NCI-H2107 (cell line): ENCODE data around the gene LTO1.

Experiments
- DNase-seq: peaks from one replicate; lab custom pipeline; 2025; lab: John Stamatoyannopoulos, UW

LTO1 gene

DNA sequence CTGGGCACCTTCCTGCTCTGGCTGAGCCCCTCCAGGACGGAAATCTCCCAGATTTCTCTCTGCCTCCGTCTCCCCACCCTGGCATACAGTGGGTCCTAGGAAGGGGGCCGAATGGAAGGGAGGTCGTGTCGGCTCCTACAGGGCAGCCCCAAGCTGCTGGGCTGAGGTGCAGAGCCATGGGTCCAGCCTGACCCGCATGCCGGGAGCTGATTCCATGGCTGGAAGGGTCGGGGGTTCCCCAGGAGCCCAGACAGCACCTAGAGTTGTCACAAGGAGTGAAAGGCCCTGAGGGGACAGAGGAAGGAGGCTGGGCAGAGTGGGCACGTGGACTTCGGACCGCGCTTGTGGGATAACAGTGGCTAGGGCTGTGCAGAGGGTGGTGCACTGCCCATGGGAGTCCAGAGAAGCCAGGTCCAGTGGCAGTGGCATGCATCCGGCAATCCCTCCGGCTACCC, 17.7 kb downstream of the LTO1 start:
- no peak for DNase-seq

DNA sequence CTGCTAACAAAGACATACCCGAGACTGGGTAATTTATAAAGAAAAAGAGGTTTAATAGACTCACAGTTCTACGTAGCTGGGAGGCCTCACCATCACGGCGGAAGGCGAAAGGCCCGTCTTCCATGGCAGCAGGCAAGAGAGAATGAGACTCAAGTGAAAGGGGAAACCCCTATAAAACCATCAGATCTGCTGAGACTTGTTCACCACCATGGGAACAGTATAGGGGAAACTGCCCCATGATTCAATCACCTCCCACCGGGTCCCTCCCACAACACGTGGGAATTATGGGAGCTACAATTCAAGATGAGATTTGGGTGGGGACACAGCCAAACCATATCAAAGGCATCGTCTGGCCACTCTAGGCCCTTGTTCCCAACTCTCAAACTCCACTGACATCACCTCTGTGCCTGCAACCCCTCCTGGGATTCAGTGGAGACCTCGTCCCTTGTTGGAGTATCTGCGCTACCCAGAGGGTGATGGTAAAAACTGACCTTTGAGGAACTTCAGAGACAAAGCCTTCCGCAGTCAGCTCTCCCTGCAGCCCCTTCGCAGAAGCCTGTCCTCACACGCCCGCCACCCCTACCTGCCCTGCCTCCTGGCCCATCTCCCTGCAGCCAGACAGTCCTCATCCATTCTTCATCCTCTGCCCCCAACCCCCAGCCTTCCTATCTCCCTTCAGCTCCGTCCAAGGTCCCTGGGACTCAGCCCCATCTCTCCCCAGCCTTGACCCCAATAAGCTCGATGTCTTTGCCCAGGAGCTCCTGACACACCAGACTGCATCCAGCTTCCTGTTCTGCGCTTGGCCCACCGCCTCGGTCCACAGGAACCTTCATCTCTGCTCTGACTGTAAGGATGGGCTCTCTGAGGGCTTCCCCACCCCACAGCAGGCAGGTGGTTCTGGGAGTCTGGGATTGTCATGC, 18.4 kb downstream of the LTO1 start:
- DNase-seq = no peak

DNA sequence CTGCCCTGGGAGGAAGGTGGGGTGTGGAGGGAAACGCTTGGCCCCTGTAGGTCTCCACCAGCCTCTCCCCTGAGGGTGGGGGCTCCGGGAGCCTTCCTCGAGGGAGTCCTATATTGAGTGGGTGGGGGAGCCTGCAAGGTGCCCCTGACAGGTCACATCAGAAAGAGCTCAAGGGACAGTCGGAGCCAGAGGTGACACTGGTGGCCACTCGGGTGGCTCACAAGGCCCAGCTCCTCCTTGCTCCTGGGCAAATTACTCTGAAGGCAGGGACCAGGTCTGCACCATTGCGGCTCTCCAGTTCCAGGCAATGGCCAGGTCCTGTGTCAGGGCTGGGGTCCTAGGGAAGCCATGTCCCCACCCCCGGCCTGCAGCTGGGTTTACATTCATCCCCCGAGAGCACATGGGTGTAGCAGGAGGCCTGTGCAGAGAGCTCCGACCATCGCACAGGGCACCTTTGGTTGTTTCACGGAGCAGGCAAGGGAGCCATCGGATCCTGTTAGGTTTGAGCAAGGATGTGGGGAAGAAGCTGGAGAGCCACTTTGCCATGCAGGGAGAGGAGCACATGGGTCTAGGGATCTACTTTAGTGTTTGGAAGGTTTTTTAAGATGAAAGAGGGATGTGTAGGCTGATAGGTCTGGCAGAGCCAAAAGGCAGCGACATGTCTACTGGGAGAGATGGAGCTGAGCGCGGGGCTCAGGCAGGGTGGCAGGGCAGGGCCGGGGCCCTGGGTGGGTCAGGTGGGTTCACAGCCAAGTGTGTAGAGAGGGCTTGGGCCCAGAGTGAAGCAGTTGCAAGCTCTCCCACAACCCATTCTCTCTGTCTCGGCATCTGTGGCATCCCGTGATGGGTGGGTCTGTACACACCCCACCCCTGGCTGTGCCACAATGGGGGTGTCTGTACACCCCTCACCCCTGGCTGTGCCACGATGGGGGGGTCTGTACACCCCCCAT, 19.4 kb downstream of the LTO1 start:
- DNase-seq = no peak

DNA sequence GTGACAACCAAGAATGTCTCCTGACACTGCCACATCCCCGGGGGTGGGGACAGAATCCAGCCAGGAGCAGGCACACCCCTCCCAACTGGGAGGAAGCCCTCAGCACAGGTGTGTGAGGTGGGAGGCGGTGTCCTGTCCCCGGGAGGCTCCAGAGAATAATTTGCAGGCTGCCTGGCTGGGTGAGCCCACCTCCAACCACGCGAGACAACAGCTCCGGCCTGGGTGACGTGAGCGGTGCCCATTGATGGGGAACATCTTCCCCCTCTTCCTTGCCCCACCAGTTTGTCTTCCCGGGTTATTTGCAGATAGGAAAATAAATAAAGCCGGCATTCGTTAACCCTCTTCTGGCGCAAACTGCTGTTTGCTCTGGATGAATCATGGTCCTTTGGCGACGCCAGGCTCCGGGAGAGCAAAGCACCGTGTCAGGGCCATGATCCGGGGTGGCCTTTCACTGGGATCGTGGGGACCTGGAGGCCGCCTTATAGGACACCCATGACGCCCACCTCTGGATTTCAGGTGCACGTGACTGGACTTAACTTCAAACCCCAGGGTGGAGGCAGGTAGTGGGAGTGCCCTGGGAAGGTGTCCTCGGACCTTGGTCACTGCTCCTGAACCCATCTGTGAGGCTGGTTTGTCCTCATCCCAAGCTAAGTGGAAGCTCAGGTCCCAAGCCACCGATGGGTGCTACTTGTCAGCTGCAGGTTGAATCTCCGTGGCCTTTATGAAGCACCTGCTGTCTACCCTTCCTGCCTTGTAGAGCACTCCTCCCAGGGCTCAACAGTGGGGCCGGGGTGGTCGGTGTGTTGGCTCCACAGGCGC, 20.3 kb downstream of the LTO1 start:
- DNase-seq = no peak

DNA sequence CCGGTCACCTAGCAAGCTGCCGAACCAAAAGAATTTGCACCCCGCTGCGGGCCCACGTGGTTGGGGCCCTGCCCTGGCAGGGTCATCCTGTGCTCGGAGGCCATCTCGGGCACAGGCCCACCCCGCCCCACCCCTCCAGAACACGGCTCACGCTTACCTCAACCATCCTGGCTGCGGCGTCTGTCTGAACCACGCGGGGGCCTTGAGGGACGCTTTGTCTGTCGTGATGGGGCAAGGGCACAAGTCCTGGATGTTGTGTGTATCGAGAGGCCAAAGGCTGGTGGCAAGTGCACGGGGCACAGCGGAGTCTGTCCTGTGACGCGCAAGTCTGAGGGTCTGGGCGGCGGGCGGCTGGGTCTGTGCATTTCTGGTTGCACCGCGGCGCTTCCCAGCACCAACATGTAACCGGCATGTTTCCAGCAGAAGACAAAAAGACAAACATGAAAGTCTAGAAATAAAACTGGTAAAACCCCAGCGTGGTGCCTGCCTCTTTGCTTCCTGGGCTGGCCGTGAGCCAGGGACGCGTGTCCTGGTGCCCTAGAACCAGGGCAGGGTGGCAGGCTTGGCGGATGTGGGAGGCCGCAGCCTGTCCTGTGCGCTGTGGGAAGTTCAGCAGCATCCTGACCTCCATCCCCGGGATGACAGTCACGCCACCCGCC, 21.0 kb downstream of the LTO1 start:
- DNase-seq = no peak

DNA sequence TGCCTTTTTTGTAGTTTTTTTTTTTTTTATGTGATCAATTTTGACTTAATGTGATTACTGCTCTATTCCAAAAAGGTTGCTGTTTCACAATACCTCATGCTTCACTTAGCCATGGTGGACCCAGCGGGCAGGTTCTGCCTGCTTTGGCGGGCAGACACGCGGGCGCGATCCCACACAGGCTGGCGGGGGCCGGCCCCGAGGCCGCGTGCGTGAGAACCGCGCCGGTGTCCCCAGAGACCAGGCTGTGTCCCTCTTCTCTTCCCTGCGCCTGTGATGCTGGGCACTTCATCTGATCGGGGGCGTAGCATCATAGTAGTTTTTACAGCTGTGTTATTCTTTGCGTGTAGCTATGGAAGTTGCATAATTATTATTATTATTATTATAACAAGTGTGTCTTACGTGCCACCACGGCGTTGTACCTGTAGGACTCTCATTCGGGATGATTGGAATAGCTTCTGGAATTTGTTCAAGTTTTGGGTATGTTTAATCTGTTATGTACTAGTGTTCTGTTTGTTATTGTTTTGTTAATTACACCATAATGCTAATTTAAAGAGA, 21.7 kb downstream of the LTO1 start:
- no peak for DNase-seq

DNA sequence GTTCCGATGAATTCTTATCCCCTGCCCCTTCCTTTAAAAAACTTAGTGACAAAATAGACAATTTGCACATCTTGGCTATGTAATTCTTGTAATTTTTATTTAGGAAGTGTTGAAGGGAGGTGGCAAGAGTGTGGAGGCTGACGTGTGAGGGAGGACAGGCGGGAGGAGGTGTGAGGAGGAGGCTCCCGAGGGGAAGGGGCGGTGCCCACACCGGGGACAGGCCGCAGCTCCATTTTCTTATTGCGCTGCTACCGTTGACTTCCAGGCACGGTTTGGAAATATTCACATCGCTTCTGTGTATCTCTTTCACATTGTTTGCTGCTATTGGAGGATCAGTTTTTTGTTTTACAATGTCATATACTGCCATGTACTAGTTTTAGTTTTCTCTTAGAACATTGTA, 22.2 kb downstream of the LTO1 start:
- DNase-seq = no peak

DNA sequence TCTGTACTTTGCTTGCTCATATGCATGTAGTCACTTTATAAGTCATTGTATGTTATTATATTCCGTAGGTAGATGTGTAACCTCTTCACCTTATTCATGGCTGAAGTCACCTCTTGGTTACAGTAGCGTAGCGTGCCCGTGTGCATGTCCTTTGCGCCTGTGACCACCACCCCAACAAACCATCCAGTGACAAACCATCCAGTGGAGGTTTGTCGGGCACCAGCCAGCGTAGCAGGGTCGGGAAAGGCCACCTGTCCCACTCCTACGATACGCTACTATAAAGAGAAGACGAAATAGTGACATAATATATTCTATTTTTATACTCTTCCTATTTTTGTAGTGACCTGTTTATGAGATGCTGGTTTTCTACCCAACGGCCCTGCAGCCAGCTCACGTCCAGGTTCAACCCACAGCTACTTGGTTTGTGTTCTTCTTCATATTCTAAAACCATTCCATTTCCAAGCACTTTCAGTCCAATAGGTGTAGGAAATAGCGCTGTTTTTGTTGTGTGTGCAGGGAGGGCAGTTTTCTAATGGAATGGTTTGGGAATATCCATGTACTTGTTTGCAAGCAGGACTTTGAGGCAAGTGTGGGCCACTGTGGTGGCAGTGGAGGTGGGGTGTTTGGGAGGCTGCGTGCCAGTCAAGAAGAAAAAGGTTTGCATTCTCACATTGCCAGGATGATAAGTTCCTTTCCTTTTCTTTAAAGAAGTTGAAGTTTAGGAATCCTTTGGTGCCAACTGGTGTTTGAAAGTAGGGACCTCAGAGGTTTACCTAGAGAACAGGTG, 23.1 kb downstream of the LTO1 start:
- DNase-seq = no peak

DNA sequence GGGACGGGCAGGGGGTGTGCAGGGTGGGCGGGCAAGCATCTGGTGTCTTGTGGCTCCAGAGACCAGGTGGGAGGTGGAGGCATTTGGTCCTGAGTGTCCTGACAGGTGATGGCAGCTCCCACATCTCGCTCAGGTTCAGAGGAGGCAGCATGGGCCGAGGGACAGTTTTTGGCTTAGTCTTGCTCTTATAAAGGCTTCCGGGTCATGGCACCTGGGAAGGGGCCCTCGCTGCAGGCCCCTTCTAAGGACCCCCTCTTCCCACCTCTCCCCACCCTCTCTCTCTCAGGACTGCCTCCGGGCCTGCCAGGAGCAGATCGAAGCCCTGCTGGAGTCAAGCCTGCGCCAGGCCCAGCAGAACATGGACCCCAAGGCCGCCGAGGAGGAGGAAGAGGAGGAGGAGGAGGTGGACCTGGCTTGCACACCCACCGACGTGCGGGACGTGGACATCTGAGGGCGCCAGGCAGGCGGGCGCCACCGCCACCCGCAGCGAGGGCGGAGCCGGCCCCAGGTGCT, 24.3 kb downstream of the LTO1 start:
- DNase-seq = no peak

DNA sequence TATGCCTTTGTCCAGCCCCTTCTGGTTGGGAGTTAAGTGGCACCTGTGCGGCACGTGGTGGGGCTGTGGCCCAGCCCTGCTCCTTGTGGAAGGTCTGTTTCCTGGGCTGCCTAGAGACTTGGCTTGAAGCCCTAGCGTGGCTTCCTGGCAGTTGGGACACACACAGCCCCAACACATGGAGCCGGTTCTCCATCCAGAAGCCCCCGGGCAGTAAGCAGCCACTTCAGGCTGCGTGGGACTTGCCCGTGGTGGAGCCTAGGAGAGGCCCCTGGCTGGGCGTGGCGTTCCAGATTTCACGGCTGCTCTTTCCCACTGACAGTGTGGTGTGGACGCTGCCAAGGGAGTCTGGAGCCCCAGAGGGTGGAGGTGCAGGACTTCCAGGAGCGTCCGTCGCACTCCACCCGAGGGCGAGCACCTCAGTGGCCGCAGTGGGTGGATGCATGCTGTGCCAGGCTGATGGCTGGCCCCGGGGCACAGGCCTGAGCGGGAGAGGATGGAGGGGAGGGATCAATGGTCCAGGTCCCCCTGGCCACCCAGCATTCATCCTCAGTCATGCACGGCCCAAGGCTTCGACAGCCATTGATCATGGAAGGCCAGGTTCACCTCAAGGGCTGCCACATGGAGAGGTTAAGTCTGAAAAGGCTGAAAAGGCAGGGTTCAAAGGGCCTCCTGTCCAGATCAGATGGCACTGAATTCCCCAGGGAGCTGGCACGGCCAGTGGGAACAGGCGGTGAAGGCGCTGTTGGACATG, 24.9 kb downstream of the LTO1 start:
- DNase-seq = no peak

DNA sequence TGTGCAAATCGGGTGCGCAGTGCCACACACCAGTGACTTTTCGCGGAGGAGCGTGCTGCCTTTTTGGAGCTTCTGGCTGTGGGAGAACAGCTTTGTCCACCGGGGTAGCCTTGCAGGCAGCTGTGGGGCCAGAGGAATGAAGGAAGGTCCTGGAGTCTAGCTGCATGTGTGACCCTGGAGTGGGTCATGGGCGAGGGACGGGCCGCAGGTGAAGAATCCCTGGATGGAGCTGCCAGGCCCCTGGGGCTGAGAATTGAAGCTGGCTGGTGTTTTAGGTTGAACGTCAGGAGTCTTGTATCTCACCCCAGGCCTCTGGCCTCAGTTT, 25.6 kb downstream of the LTO1 start:
- DNase-seq = no peak

DNA sequence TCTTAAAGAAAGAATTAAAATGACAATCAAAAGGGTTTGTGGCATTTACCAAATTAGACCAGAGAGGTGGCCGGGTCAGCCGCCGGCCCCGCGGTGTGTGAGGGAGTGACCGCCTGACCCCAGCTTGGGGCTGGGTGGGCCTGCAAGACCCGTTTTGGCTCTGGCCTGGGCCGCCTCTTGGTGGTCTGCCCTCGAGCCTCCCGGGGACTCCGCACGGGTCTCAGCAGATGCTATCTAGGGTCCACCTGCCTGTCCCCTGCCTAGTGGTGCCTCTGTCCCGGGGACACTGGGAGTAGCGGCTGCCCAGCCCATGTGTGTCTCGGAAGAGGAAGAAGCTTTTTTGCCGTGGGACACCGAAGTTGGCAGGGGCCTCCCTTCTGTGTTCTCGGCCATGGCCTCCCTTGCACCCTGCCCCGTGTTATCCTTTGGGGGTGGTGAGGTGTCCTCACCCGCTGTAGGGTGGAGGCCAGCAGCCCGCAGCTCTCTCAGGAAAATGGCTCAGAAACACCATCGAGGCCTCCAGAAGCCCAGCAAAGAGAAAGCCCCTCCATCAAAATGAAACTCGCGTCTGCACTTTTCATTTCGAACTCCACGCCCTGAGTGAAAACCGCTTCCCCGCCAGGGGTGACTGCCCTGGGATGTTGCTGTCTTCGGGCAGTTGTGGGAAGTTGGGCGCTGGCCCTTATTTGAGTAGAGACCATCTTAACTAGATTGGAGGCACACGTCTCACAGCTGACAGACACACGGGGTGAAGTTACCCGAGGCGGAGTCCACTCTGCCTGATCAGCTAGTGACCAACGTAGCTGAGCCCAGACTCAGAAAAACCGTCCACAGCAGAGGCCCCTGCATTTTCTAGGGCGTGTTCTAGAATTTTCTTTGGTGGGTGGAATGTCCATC, 26.2 kb downstream of the LTO1 start:
- DNase-seq = no peak

DNA sequence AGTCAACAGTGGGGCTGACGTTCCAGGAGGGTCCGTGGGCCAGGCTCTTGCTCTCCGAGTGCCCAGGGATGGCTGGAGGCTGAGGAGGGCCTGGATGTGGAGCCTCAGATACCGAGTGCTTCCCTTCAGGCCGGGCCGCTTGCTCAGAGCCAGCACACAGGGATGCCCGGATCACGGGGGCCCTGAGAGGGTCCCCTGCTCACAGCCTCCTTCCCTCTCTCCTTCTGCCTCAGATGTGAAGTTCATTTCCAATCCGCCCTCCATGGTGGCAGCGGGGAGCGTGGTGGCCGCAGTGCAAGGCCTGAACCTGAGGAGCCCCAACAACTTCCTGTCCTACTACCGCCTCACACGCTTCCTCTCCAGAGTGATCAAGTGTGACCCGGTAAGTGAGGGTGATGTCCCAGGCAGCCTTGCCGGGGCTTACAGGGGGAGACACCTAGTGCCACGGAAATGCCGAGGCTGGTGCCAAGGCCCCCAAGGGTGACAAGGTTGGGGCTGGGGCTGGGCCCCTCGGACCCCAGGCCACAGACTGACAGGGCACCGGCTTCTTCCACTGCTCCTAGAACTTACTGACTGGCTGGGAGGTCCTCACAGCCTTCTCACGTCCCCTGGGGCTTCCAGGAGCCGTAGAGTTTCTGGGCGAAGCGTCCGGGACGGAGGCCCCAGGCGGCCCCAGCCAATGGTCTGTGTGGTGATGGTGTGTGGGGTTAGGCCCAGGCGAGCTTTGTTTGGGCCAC, 27.2 kb downstream of the LTO1 start:
- no peak for DNase-seq

DNA sequence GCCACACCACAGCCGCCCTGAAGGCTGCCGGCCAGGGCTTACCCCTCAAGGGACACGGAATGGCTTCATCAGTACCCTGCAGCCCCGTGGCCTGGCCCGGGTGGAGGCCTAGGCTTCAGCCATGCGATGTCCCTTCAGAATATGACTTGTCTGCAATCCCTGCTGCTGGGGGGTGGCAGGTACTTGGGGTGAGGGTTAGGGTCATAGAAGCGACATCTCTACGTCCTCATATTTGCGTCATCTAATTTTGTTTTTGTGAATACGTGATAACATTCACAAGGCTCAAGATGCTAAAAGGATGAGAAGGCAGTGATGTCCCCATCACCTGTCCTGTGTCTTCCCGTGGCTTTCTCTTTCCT, 27.8 kb downstream of the LTO1 start:
- DNase-seq = no peak

DNA sequence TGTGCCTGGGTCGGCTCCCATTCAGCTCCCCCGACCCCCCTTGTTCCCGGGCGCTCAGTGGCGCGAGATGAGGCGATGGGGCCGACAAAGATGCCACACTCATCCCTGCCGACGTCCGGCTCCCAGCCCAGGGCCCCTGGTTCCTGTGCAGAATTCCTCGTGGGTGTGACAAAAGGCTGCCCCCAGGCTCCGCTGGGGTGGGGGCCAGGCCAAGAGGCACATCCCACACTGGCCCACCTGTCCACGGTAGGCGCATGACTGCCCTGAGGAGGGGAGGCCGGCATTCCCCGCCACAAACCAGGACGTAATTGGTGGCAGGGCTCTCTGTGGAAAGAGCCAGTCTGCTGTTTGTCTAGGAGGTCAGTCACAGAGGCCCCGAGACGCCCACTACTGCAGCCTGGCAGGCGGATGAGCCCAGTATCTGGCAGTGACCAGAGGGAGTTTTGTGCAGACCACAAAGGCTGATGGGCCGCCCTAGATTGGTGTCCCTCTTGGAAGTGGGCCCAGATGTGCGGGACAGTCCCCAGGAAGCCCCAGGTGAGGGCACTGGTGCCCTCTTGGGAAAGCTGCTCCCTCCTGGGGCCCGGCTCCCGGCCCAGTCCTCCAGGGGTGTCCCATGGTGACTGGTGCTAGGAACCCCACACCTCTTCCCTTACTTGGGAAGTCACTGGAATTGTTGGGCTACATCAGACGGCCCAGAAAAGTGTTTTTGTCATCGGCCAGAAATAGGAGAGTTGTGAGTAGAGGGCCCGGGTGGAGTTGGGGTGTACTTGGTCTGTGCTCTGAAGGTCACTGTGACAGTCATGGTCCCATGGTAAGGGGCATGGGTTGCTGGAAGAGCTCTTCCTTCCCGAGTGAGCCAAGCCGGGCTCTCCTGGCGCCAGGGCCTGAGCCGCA, 28.4 kb downstream of the LTO1 start:
- DNase-seq = no peak

DNA sequence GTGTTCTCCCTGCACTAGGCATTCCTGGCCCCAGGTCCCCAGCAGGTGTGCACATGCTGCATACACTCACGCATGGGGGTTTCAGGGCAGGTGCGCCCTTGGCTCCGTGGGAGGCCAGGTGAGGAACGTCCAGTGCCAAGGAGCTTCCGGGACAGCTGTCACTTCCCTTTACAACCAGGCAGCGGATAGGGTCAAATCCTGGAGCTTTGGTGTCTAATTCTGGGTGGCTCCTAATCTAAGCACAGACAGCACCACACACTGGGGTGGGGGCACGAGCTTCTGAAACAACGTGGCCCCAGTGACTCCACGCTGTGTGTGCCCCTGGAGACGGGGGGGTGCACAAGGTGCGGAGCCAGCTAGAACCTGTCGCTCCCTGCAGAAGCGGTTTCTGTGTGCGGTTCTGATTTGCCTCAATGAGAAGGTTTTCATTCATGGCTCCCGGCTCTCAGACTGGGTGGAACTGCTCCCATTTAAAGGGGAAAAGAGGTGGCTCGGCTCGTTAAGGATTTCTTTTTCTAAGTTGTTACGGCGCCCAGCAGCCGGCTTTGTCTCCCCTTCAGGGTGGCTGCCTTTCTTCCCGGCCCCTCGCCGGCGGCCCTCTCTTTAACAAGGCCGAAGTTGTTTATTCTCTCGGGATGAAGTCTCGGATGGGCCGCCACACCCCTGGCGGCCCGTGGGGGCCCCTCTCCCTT, 29.2 kb downstream of the LTO1 start:
- DNase-seq = no peak
